DND-41 (cell line): ENCODE measurements around the gene TET3.
A peak's percentile ranks its signal among the peaks of the same experiment; 100 is the strongest.

Experiments used
- ATAC-seq: fragments of 200-7000 bp; cut with Tn5 transposase; 3 replicates; pipeline ENCODE4 v1.9.1; 2021; ENCODE audit warnings: low read depth; ENCODE audit not compliant: insufficient read depth
- DNase-seq: peaks from one replicate; pipeline ENCODE4 v3.0.0-alpha.2; 2020
- H2AFZ ChIP-seq: 2 replicates; pipeline ENCODE4 v1.6.0; 2012; ENCODE audit warnings: low read depth, low read length
- H3K27ac ChIP-seq: 2 replicates; pipeline ENCODE4 v1.5.1; 2012; ENCODE audit warnings: low read length, inconsistent platforms
- H3K27me3 ChIP-seq: fragments of 200-600 bp; sonication (generic); 2 replicates; pipeline ENCODE4 v1.6.0; 2012; ENCODE audit warnings: low read length, mild to moderate bottlenecking, inconsistent platforms; ENCODE audit not compliant: insufficient read depth, poor library complexity
- H3K36me3 ChIP-seq: 2 replicates; pipeline ENCODE4 v1.5.1; 2012; ENCODE audit warnings: low read length, inconsistent platforms; ENCODE audit not compliant: insufficient read depth
- H3K4me1 ChIP-seq: 2 replicates; pipeline ENCODE4 v1.5.1; 2012; ENCODE audit warnings: mild to moderate bottlenecking, low read length; ENCODE audit not compliant: insufficient read depth
- H3K4me2 ChIP-seq: 2 replicates; pipeline ENCODE4 v1.6.0; 2012; ENCODE audit warnings: mild to moderate bottlenecking, moderate library complexity, low read length, inconsistent platforms; ENCODE audit not compliant: insufficient read depth
- H3K4me3 ChIP-seq, 2 experiments: fragments of 200-600 bp in 1 of 2; shearing (Covaris generic) in 1 of 2; 2 replicates each; pipeline ENCODE4 v1.5.1; 2012 to 2016; ENCODE audit warnings: inconsistent platforms in 2 of 2, low read length in 2 of 2, mild to moderate bottlenecking in 2 of 2, low read depth in 1 of 2, moderate library complexity in 1 of 2
- H3K79me2 ChIP-seq: 2 replicates; pipeline ENCODE4 v1.6.0; 2012; ENCODE audit warnings: low read length, inconsistent platforms; ENCODE audit not compliant: insufficient read depth
- H3K9ac ChIP-seq: 2 replicates; pipeline ENCODE4 v1.6.0; 2012; ENCODE audit warnings: low read depth, mild to moderate bottlenecking, inconsistent platforms, low read length, moderate library complexity
- H3K9me3 ChIP-seq: 2 replicates; pipeline ENCODE4 v1.5.1; 2012; ENCODE audit warnings: low read length, moderate library complexity, mild to moderate bottlenecking, inconsistent platforms; ENCODE audit not compliant: insufficient read depth, severe bottlenecking
- H4K20me1 ChIP-seq: 2 replicates; pipeline ENCODE4 v1.6.0; 2012; ENCODE audit warnings: low read length; ENCODE audit not compliant: insufficient read depth
- EZH2 ChIP-seq: IDR thresholded peaks from 3 replicates; pipeline ENCODE4 v1.6.1; 2012; ENCODE audit warnings: borderline replicate concordance, low read depth, mild to moderate bottlenecking, moderate library complexity, low read length, inconsistent platforms; ENCODE audit not compliant: severe bottlenecking
- TF ChIP-seq, protein P1 (sequence below): IDR thresholded peaks from 2 replicates; pipeline ENCODE4 v1.5.1; 2012; ENCODE audit warnings: borderline replicate concordance, low read length, moderate library complexity, mild to moderate bottlenecking; ENCODE audit not compliant: poor library complexity, severe bottlenecking; ENCODE audit errors: extremely low read depth

TET3 gene

GRCh38 chr2:74026687-74027241, 42.1 kb downstream of the TET3 start:
- no peak overlapping the region for H3K4me2 ChIP-seq
- DNase-seq (no peak), ATAC-seq (peak; percentile 43; the same call in 1 of the 3 replicates)
- peaks cover 92% of the 10 kb centered on the region for H3K79me2 ChIP-seq
- TF ChIP-seq, protein P1, sequence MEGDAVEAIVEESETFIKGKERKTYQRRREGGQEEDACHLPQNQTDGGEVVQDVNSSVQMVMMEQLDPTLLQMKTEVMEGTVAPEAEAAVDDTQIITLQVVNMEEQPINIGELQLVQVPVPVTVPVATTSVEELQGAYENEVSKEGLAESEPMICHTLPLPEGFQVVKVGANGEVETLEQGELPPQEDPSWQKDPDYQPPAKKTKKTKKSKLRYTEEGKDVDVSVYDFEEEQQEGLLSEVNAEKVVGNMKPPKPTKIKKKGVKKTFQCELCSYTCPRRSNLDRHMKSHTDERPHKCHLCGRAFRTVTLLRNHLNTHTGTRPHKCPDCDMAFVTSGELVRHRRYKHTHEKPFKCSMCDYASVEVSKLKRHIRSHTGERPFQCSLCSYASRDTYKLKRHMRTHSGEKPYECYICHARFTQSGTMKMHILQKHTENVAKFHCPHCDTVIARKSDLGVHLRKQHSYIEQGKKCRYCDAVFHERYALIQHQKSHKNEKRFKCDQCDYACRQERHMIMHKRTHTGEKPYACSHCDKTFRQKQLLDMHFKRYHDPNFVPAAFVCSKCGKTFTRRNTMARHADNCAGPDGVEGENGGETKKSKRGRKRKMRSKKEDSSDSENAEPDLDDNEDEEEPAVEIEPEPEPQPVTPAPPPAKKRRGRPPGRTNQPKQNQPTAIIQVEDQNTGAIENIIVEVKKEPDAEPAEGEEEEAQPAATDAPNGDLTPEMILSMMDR = no peak
- no peak for TF ChIP-seq EZH2
- H3K27me3 ChIP-seq = no peaks in the 10 kb centered on the region
- H3K4me1 ChIP-seq = peaks cover 62% of the 10 kb centered on the region
- H3K4me3 ChIP-seq = no peak overlapping the region
- H3K9me3 ChIP-seq = no peaks in the 10 kb centered on the region
- H2AFZ ChIP-seq = no peak overlapping the region
- peaks cover 8% of the 10 kb centered on the region; the same call in 1 of the 2 replicates for H3K36me3 ChIP-seq
- H3K27ac ChIP-seq = peak overlapping the region; percentile 53; the same call in 1 of the 2 replicates
- peaks cover 36% of the 10 kb centered on the region; the same call in 1 of the 2 replicates for H4K20me1 ChIP-seq
- H3K9ac ChIP-seq = no peak overlapping the region

GRCh38 chr2:74027496-74027895, 42.8 kb downstream of the TET3 start:
- no peak for ATAC-seq
- Histone ChIP-seq H3K4me2 (no peak overlapping the region), H2AFZ (no peak overlapping the region), H4K20me1 (peaks cover 37% of the 10 kb centered on the region; the same call in 1 of the 2 replicates), H3K27ac (no peak overlapping the region), H3K36me3 (peaks cover 8% of the 10 kb centered on the region; the same call in 1 of the 2 replicates), H3K4me3 (no peak overlapping the region), H3K9me3 (no peaks in the 10 kb centered on the region), H3K27me3 (no peaks in the 10 kb centered on the region), H3K4me1 (peaks cover 62% of the 10 kb centered on the region), H3K9ac (no peak overlapping the region), H3K79me2 (peaks cover 92% of the 10 kb centered on the region)
- no peak for TF ChIP-seq EZH2
- TF ChIP-seq, protein P1 = no peak
- DNase-seq = no peak

- H3K4me1 ChIP-seq = peaks cover 67% of the 10 kb centered on the region
- no peaks in the 10 kb centered on the region for H3K9me3 ChIP-seq
- H4K20me1 ChIP-seq = peaks cover 45% of the 10 kb centered on the region; the same call in 1 of the 2 replicates
- H3K36me3 ChIP-seq = peaks cover 8% of the 10 kb centered on the region; the same call in 1 of the 2 replicates
- TF ChIP-seq, protein P1 = no peak
- no peak for TF ChIP-seq EZH2
- no peak overlapping the region for H3K4me3 ChIP-seq
- no peak overlapping the region for H2AFZ ChIP-seq
- H3K4me2 ChIP-seq = no peak overlapping the region
- no peak overlapping the region for H3K27ac ChIP-seq
- ATAC-seq (no peak), DNase-seq (no peak)
- H3K27me3 ChIP-seq = no peaks in the 10 kb centered on the region
- H3K9ac ChIP-seq = no peak overlapping the region
- H3K79me2 ChIP-seq = peaks cover 92% of the 10 kb centered on the region
These were observed 43.6 kb downstream of the TET3 start for GRCh38 chr2:74028290-74028689.
